HEK293 (cell line): ENCODE results near the gene STX4.

ENCODE experiments used
- ATF2 ChIP-seq: fragments of 450-650 bp; formaldehyde crosslinking; IDR thresholded peaks from 2 replicates; pipeline ENCODE4 v1.5.1; 2016; ENCODE audit warnings: missing biosample characterization, missing genetic modification characterization, low read depth
- GLI4 ChIP-seq: fragments of 450-650 bp; formaldehyde crosslinking; IDR thresholded peaks from 2 replicates; pipeline ENCODE4 v1.5.1; 2016; ENCODE audit warnings: missing biosample characterization, missing genetic modification characterization
- KLF16 ChIP-seq: fragments of 450-650 bp; formaldehyde crosslinking; IDR thresholded peaks from 2 replicates; pipeline ENCODE4 v1.5.1; 2017; ENCODE audit warnings: missing biosample characterization, missing genetic modification characterization
- PRDM2 ChIP-seq: fragments of 450-650 bp; formaldehyde crosslinking; IDR thresholded peaks from 2 replicates; pipeline ENCODE4 v1.5.1; 2016; ENCODE audit warnings: missing biosample characterization, missing genetic modification characterization, borderline replicate concordance
- PRDM4 ChIP-seq: fragments of 450-650 bp; formaldehyde crosslinking; IDR thresholded peaks from 2 replicates; pipeline ENCODE4 v1.5.1; 2017; ENCODE audit warnings: missing biosample characterization, missing genetic modification characterization
- SETDB1 ChIP-seq: IDR thresholded peaks from one replicate; pipeline ENCODE4 v1.6.1; 2017; ENCODE audit warnings: mild to moderate bottlenecking, low read length, moderate library complexity, mixed read lengths; ENCODE audit not compliant: insufficient read length
- SP3 ChIP-seq: fragments of 450-650 bp; formaldehyde crosslinking; IDR thresholded peaks from 2 replicates; pipeline ENCODE4 v1.5.1; 2016; ENCODE audit warnings: missing biosample characterization, missing genetic modification characterization
- SP7 ChIP-seq: fragments of 450-650 bp; formaldehyde crosslinking; IDR thresholded peaks from 2 replicates; pipeline ENCODE4 v1.5.1; 2016; ENCODE audit warnings: missing biosample characterization, missing genetic modification characterization
- ZNF221 ChIP-seq: fragments of 450-650 bp; formaldehyde crosslinking; IDR thresholded peaks from 2 replicates; pipeline ENCODE4 v1.5.1; 2017; ENCODE audit warnings: missing biosample characterization, missing genetic modification characterization, borderline replicate concordance
- ZNF26 ChIP-seq: fragments of 450-650 bp; formaldehyde crosslinking; IDR thresholded peaks from 2 replicates; pipeline ENCODE4 v1.5.1; 2016; ENCODE audit warnings: missing biosample characterization, missing genetic modification characterization
- ZNF292 ChIP-seq: fragments of 450-650 bp; formaldehyde crosslinking; IDR thresholded peaks from 2 replicates; pipeline ENCODE4 v1.5.1; 2016; ENCODE audit warnings: low read depth, missing biosample characterization, missing genetic modification characterization, borderline replicate concordance
- ZNF302 ChIP-seq: fragments of 450-650 bp; formaldehyde crosslinking; IDR thresholded peaks from 2 replicates; pipeline ENCODE4 v1.5.1; 2016; ENCODE audit warnings: missing biosample characterization, missing genetic modification characterization, low read depth
- ZNF555 ChIP-seq: fragments of 450-650 bp; formaldehyde crosslinking; conservative IDR thresholded peaks from 2 replicates; pipeline ENCODE4 v1.5.1; 2017; ENCODE audit warnings: missing biosample characterization, mild to moderate bottlenecking, missing genetic modification characterization, inconsistent platforms
- ZNF571 ChIP-seq: fragments of 450-650 bp; formaldehyde crosslinking; IDR thresholded peaks from 2 replicates; pipeline ENCODE4 v1.5.0; 2017; ENCODE audit warnings: missing biosample characterization, missing genetic modification characterization
- ZNF660 ChIP-seq: fragments of 450-650 bp; IDR thresholded peaks from 2 replicates; pipeline ENCODE4 v1.5.1; 2018; ENCODE audit warnings: missing biosample characterization, mild to moderate bottlenecking, missing genetic modification characterization
- ZNF843 ChIP-seq: fragments of 450-650 bp; formaldehyde crosslinking; IDR thresholded peaks from 2 replicates; pipeline ENCODE4 v1.5.1; 2016; ENCODE audit warnings: missing biosample characterization, missing genetic modification characterization
- TF ChIP-seq, protein P1 (sequence below): fragments of 450-650 bp; formaldehyde crosslinking; IDR thresholded peaks from 2 replicates; pipeline ENCODE4 v1.5.1; 2017; ENCODE audit warnings: missing biosample characterization, missing genetic modification characterization
- TF ChIP-seq, protein P2 (sequence below): fragments of 450-650 bp; formaldehyde crosslinking; IDR thresholded peaks from 2 replicates; pipeline ENCODE4 v1.5.1; 2016; ENCODE audit warnings: missing biosample characterization, missing genetic modification characterization
- TF ChIP-seq, protein P3 (sequence below): fragments of 450-650 bp; formaldehyde crosslinking; IDR thresholded peaks from 2 replicates; pipeline ENCODE4 v1.5.1; 2016; ENCODE audit warnings: missing biosample characterization, missing genetic modification characterization
- TF ChIP-seq, protein P4 (sequence below): fragments of 450-650 bp; formaldehyde crosslinking; IDR thresholded peaks from 2 replicates; pipeline ENCODE4 v1.5.1; 2016; ENCODE audit warnings: missing biosample characterization, missing genetic modification characterization

Gene STX4

GRCh38 chr16:31052114-31052513 is 18.8 kb downstream of the STX4 start (continued):
- TF ChIP-seq, protein P1, sequence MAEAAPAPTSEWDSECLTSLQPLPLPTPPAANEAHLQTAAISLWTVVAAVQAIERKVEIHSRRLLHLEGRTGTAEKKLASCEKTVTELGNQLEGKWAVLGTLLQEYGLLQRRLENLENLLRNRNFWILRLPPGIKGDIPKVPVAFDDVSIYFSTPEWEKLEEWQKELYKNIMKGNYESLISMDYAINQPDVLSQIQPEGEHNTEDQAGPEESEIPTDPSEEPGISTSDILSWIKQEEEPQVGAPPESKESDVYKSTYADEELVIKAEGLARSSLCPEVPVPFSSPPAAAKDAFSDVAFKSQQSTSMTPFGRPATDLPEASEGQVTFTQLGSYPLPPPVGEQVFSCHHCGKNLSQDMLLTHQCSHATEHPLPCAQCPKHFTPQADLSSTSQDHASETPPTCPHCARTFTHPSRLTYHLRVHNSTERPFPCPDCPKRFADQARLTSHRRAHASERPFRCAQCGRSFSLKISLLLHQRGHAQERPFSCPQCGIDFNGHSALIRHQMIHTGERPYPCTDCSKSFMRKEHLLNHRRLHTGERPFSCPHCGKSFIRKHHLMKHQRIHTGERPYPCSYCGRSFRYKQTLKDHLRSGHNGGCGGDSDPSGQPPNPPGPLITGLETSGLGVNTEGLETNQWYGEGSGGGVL (tag by site-specific recombination) = peak; percentile 30; the same call in 1 of the 2 replicates
- TF ChIP-seq, protein P2, sequence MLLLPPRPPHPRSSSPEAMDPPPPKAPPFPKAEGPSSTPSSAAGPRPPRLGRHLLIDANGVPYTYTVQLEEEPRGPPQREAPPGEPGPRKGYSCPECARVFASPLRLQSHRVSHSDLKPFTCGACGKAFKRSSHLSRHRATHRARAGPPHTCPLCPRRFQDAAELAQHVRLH (tag by site-specific recombination) = no peak
- no peak for TF ChIP-seq ZNF302 (tag by site-specific recombination)
- TF ChIP-seq, protein P3, sequence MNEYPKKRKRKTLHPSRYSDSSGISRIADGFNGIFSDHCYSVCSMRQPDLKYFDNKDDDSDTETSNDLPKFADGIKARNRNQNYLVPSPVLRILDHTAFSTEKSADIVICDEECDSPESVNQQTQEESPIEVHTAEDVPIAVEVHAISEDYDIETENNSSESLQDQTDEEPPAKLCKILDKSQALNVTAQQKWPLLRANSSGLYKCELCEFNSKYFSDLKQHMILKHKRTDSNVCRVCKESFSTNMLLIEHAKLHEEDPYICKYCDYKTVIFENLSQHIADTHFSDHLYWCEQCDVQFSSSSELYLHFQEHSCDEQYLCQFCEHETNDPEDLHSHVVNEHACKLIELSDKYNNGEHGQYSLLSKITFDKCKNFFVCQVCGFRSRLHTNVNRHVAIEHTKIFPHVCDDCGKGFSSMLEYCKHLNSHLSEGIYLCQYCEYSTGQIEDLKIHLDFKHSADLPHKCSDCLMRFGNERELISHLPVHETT (tag by site-specific recombination) = peak; percentile 52; the same call in 1 of the 2 replicates
- TF ChIP-seq ZNF221 (tag by site-specific recombination) = no peak
- TF ChIP-seq ZNF843 (tag by site-specific recombination) = no peak
- no peak for TF ChIP-seq ZNF571 (tag by site-specific recombination)
- TF ChIP-seq ZNF292 (tag by site-specific recombination) = no peak
- TF ChIP-seq PRDM4 = no peak
- TF ChIP-seq SETDB1 = no peak
- no peak for TF ChIP-seq GLI4 (tag by site-specific recombination)
- TF ChIP-seq SP7 (tag by site-specific recombination) = peak; percentile 48; the same call in 1 of the 2 replicates
- TF ChIP-seq KLF16 (tag by site-specific recombination) = no peak
- no peak for TF ChIP-seq ZNF26 (tag by site-specific recombination)
- TF ChIP-seq ATF2 (tag by site-specific recombination) = no peak
- TF ChIP-seq PRDM2 (tag by site-specific recombination) = no peak
- peak; percentile 42 for TF ChIP-seq SP3 (tag by site-specific recombination)
- TF ChIP-seq, protein P4, sequence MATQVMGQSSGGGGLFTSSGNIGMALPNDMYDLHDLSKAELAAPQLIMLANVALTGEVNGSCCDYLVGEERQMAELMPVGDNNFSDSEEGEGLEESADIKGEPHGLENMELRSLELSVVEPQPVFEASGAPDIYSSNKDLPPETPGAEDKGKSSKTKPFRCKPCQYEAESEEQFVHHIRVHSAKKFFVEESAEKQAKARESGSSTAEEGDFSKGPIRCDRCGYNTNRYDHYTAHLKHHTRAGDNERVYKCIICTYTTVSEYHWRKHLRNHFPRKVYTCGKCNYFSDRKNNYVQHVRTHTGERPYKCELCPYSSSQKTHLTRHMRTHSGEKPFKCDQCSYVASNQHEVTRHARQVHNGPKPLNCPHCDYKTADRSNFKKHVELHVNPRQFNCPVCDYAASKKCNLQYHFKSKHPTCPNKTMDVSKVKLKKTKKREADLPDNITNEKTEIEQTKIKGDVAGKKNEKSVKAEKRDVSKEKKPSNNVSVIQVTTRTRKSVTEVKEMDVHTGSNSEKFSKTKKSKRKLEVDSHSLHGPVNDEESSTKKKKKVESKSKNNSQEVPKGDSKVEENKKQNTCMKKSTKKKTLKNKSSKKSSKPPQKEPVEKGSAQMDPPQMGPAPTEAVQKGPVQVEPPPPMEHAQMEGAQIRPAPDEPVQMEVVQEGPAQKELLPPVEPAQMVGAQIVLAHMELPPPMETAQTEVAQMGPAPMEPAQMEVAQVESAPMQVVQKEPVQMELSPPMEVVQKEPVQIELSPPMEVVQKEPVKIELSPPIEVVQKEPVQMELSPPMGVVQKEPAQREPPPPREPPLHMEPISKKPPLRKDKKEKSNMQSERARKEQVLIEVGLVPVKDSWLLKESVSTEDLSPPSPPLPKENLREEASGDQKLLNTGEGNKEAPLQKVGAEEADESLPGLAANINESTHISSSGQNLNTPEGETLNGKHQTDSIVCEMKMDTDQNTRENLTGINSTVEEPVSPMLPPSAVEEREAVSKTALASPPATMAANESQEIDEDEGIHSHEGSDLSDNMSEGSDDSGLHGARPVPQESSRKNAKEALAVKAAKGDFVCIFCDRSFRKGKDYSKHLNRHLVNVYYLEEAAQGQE (tag by site-specific recombination) = no peak
- TF ChIP-seq ZNF660 (tag by site-specific recombination) = no peak
- TF ChIP-seq ZNF555 (tag by site-specific recombination) = no peak
